ENCODE measurements around the gene PDGFC.

DNA sequence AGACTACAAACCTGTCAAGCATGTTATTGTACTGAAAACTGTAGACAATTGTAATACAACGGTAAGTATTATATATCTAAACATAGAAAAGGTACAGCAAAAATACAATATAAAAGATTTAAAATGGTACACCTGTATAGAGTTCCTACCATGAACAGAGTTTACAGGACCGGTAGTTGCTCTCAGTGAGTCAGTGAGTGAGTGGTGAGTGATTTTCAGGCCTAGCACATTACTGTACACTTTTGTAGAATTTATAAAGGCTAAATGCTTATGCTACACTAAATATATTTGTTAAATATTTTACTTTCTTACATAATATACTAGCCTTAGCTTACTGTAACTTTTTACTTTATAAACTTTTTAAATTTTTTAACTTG, 37.4 kb downstream of the PDGFC start:
- TF ChIP-seq, protein P1, sequence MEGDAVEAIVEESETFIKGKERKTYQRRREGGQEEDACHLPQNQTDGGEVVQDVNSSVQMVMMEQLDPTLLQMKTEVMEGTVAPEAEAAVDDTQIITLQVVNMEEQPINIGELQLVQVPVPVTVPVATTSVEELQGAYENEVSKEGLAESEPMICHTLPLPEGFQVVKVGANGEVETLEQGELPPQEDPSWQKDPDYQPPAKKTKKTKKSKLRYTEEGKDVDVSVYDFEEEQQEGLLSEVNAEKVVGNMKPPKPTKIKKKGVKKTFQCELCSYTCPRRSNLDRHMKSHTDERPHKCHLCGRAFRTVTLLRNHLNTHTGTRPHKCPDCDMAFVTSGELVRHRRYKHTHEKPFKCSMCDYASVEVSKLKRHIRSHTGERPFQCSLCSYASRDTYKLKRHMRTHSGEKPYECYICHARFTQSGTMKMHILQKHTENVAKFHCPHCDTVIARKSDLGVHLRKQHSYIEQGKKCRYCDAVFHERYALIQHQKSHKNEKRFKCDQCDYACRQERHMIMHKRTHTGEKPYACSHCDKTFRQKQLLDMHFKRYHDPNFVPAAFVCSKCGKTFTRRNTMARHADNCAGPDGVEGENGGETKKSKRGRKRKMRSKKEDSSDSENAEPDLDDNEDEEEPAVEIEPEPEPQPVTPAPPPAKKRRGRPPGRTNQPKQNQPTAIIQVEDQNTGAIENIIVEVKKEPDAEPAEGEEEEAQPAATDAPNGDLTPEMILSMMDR (optimal IDR thresholded peaks at IDR 0.05 in 1 of 3, IDR thresholded peaks at IDR 0.05 in 1 of 3, conservative IDR thresholded peaks at IDR 0.05 in 1 of 3; ENCODE audit: extremely low read depth in 1 of 3, insufficient read depth in 2 of 3, low read length in 3 of 3), result no peak
- no peak for TF ChIP-seq EZH2 (IDR thresholded peaks at IDR 0.05; ENCODE audit: low read length)

Measured in keratinocyte (primary cell).